Colonic mucosa (tissue), 4 donors: ENCODE measurements around the gene KRCC1. TPM values are rescaled to one million over a fixed set of nuclear protein-coding genes. Genes with fewer than 3 reads are reported as not detected.

Experiments
- DNase-seq: peaks from one replicate; pipeline ENCODE4 v3.0.0-alpha.2; 2020
- H3K27ac ChIP-seq: fragments of 200-600 bp; one replicate; pipeline ENCODE4 v1.8.0; 2021
- H3K27me3 ChIP-seq: fragments of 200-600 bp; one replicate; pipeline ENCODE4 v1.8.0; 2021
- H3K36me3 ChIP-seq: fragments of 200-600 bp; one replicate; pipeline ENCODE4 v1.8.0; 2021
- H3K4me1 ChIP-seq: fragments of 200-600 bp; one replicate; pipeline ENCODE4 v1.8.0; 2021; ENCODE audit warnings: mild to moderate bottlenecking
- H3K4me3 ChIP-seq: fragments of 200-600 bp; one replicate; pipeline ENCODE4 v1.8.0; 2021
- H3K9ac ChIP-seq, 2 donors: one replicate each; pipeline ENCODE4 v1.7.0; 2013; ENCODE audit warnings: control low read depth in 2 of 2, low read depth in 2 of 2, low read length in 2 of 2
- H3K9me3 ChIP-seq: fragments of 200-600 bp; one replicate; pipeline ENCODE4 v1.8.0; 2021
- CTCF ChIP-seq: fragments of 200-600 bp; IDR thresholded peaks from one replicate; pipeline ENCODE4 v1.8.0; 2022; ENCODE audit warnings: antibody characterized with exemption, mild to moderate bottlenecking
- intact Hi-C: fragments of 100-400 bp; cut with DNase I; formaldehyde crosslinking; loops from one replicate; pipeline ENCODE4 v1.14.1; 2022
- total RNA-seq, 2 donors: library from RNA; stranded (reverse); fragmentation: NEBNext Ultra II Directional in 1 of 2; extraction: Animal tissue kit (Norgen Biotek cat#: 25700) in 1 of 2; gene quantifications; one replicate each; pipeline ENCODE4 v1.2.1, GENCODE V29; 2021
- donor health status: healthy.
- donor health status: DM: no; HTN: no; CAD: no.
- donor health status: DM: no; HTN: no; CAD: no.

The KRCC1 gene
- total RNA-seq, 2 donors from 2014 or later, result 45.6 to 75.8 TPM

GRCh38 chr2:88011011-88011410 is 44.6 kb downstream of the KRCC1 start:
- Histone ChIP-seq H3K4me1 (no peaks in the 10 kb centered on the region), H3K36me3 (no peaks in the 10 kb centered on the region), H3K9ac (no peak overlapping the region), H3K9me3 (no peaks in the 10 kb centered on the region), H3K27me3 (no peaks in the 10 kb centered on the region), H3K27ac (no peak overlapping the region), H3K4me3 (no peak overlapping the region)
- intact Hi-C loops, result no loop called here
- DNase-seq, result no peak
- TF ChIP-seq CTCF, result no peak

GRCh38 chr2:88010136-88010535 is 45.4 kb downstream of the KRCC1 start:
- Histone ChIP-seq H3K4me1 (no peaks in the 10 kb centered on the region), H3K27me3 (no peaks in the 10 kb centered on the region), H3K36me3 (no peaks in the 10 kb centered on the region), H3K27ac (no peak overlapping the region), H3K4me3 (no peak overlapping the region), H3K9me3 (no peaks in the 10 kb centered on the region), H3K9ac (no peak overlapping the region)
- intact Hi-C loops, result no loop called here
- TF ChIP-seq CTCF, result no peak
- DNase-seq, result no peak

- no peaks in the 10 kb centered on the region for H3K4me1 ChIP-seq
- H3K9me3 ChIP-seq, result no peaks in the 10 kb centered on the region
- H3K4me3 ChIP-seq, result no peak overlapping the region
- intact Hi-C loops, result loop anchor here (10.0 kb wide), 1 partner anchor 158 kb away; no protein-coding TSS in a partner anchor
- H3K36me3 ChIP-seq, result no peaks in the 10 kb centered on the region
- no peak for DNase-seq
- H3K9ac ChIP-seq, result no peak overlapping the region
- no peak for TF ChIP-seq CTCF
- no peak overlapping the region for H3K27ac ChIP-seq
- H3K27me3 ChIP-seq, result no peaks in the 10 kb centered on the region
Observed at GRCh38 chr2:88006912-88007439, 48.6 kb downstream of the KRCC1 start.

- no peaks in the 10 kb centered on the region for H3K9me3 ChIP-seq
- no peak for DNase-seq
- no peaks in the 10 kb centered on the region for H3K36me3 ChIP-seq
- H3K9ac ChIP-seq, result no peak overlapping the region
- H3K4me3 ChIP-seq, result no peak overlapping the region
- no peak overlapping the region for H3K27ac ChIP-seq
- H3K27me3 ChIP-seq, result no peaks in the 10 kb centered on the region
- no peaks in the 10 kb centered on the region for H3K4me1 ChIP-seq
- intact Hi-C loops, result loop anchor here (10.0 kb wide), 1 partner anchor 159 kb away; no protein-coding TSS in a partner anchor
- TF ChIP-seq CTCF, result no peak
Observed at GRCh38 chr2:88005776-88006175, 49.8 kb downstream of the KRCC1 start.

- no peaks in the 10 kb centered on the region for H3K27me3 ChIP-seq
- intact Hi-C loops, result loop anchor here (10.0 kb wide), 1 partner anchor 162 kb away; no protein-coding TSS in a partner anchor
- H3K4me3 ChIP-seq, result no peak overlapping the region
- H3K4me1 ChIP-seq, result no peaks in the 10 kb centered on the region
- no peak overlapping the region for H3K9ac ChIP-seq
- TF ChIP-seq CTCF, result no peak
- DNase-seq, result no peak
- no peak overlapping the region for H3K27ac ChIP-seq
- no peaks in the 10 kb centered on the region for H3K9me3 ChIP-seq
- no peaks in the 10 kb centered on the region for H3K36me3 ChIP-seq
Observed at GRCh38 chr2:88003074-88003755, 52.4 kb downstream of the KRCC1 start.
